Liver (tissue), 4 donors: ENCODE results near the gene ACTN2. TPM values are rescaled to one million over a fixed set of nuclear protein-coding genes. Genes with fewer than 3 reads are reported as not detected.

Experiments
- polyA plus RNA-seq, 2 donors: library from polyadenylated mRNA; stranded (reverse) in 1 of 2; unstranded in 1 of 2; fragments of 200-250 nt in 1 of 2; fragments of >200 nt in 1 of 2; fragmentation: Nextera tagmentation in 1 of 2; extraction: Ambion mirVana in 1 of 2; gene quantifications; one replicate each; pipeline versions ENCODE4 v1.2.1 to v1.2.3, GENCODE V29; 2013 to 2015
- total RNA-seq, 2 donors: library from RNA; depleted of rRNA; stranded (reverse); fragments of >200 nt; gene quantifications; one replicate each; pipeline ENCODE4 v1.2.3, GENCODE V29; 2014
- donor health status: healthy.
- donor health status: healthy.
- donor health status: healthy.

The ACTN2 gene
- total and polyA plus RNA-seq, 4 donors: 0.08 to 0.81 (median 0.15) TPM

Other genes with a start within 250 kb of the ACTN2 start
- 10 to 100 TPM; 66.9 to 75.9 TPM for gene LGALS8, start 162.5 kb upstream of the ACTN2 start, total RNA-seq
- gene LGALS8, start 162.5 kb upstream of the ACTN2 start, polyA plus RNA-seq: 10 to 100 TPM; 20.7 to 33.9 TPM
- 10 to 100 TPM; 15.6 to 19.4 TPM for gene HEATR1, start 82.0 kb upstream of the ACTN2 start, total RNA-seq
- 1 to 10 TPM; 3.3 to 3.6 TPM for gene HEATR1, start 82.0 kb upstream of the ACTN2 start, polyA plus RNA-seq
- gene MTR, start 108.8 kb downstream of the ACTN2 start, total RNA-seq: 10 to 100 TPM; 12.3 to 19.0 TPM
- gene MTR, start 108.8 kb downstream of the ACTN2 start, polyA plus RNA-seq: 1 to 10 TPM; 2.5 to 4.8 TPM